Measurements from ENCODE around the gene IQSEC2.

IQSEC2 gene

DNA sequence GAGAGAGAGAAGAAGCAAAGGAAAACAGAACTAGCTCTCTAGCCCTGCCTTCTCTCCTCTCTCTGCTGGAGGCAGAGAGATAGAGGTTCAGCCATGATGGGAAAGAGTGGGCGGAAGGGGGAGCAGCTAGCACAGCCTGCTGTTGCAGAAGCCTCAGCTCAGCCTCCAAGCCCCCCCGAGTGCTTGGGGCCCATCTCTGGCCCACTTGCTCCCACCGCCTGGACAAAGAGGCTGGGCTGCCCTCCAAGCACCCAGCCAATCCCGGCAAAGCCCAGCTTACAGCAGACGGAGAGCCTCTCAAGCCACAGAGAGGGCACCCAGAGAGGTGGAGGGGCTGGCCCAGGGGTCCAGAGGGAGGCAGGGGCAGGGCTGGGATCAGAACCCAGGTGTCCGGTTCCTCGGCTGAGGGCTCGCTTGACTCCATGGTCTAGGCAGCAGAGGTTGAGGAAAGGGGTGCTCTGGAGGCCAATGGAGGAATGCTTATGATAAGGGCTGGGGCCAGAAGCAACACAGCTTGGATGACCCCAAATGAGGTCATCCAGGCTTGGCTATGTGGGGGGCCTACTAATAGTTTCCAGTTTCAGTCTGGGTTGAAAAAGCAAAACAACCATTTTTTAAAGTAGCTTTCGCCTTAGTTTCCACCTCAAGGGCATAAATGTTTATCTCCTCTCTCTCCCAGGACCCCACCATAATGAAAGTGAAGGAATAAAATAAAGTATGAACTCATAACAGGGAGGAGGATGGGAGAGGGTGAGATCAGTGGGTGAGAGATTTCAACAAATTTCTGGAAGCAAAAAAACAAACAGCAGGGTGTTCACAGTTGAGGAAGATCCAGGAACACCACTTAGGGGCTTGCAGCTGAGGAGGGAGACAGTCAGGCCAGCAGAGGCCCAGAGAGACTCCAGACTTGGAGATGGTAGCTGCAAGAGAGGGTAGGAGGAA lies 24.9 kb upstream of the IQSEC2 start:
- H3K4me3 ChIP-seq (ENCODE audit: low read depth, low read length): no peak overlapping the region
- no peak for DNase-seq (ENCODE audit: low read depth)
- TF ChIP-seq, protein P1, sequence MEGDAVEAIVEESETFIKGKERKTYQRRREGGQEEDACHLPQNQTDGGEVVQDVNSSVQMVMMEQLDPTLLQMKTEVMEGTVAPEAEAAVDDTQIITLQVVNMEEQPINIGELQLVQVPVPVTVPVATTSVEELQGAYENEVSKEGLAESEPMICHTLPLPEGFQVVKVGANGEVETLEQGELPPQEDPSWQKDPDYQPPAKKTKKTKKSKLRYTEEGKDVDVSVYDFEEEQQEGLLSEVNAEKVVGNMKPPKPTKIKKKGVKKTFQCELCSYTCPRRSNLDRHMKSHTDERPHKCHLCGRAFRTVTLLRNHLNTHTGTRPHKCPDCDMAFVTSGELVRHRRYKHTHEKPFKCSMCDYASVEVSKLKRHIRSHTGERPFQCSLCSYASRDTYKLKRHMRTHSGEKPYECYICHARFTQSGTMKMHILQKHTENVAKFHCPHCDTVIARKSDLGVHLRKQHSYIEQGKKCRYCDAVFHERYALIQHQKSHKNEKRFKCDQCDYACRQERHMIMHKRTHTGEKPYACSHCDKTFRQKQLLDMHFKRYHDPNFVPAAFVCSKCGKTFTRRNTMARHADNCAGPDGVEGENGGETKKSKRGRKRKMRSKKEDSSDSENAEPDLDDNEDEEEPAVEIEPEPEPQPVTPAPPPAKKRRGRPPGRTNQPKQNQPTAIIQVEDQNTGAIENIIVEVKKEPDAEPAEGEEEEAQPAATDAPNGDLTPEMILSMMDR (IDR thresholded peaks at IDR 0.05; ENCODE audit: low read depth, low read length): no peak
- TF ChIP-seq, protein P2, sequence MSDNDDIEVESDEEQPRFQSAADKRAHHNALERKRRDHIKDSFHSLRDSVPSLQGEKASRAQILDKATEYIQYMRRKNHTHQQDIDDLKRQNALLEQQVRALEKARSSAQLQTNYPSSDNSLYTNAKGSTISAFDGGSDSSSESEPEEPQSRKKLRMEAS (IDR thresholded peaks at IDR 0.05; ENCODE audit: low read depth, low read length): no peak
- no peak for TF ChIP-seq POLR2A (IDR thresholded peaks at IDR 0.05; ENCODE audit: extremely low read depth, insufficient read length)
- no peak for TF ChIP-seq MYC (IDR thresholded peaks at IDR 0.05; ENCODE audit: low read depth, low read length)

DNA sequence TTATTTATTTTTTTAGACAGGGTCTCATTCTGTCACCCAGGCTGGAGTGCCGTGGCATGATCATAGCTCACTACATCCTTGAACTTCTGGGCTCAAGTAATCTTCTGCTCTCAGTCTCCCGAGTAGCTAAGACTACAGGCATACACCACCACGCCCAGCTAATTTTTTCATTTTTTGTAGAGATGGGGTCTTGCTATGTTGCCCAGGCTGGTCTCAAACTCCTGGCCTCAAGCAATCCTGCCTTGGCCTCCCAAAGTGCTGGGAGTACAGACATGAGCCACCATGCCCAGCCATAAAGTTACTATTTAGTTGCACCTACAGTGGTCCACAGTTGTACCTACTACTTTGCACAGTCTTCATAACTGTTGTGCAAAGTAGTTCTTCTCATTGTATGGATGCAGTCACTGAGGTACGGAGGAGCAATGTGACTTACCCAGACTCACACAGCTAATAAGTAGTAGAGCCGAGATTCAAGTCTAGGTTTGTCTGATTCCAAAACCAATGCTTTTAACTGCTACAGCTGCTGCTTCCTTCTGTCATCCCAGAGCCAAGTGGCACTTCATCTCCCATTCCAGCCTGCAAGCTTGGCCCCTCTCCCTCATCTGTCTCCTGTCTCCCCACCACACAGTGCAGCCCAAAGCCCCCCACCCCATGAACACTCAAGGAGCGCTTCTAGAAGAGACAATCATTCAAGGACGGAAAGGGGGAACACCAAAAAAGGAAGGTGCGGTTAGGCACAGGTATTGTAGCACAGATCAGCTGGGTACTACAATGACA lies 24.0 kb upstream of the IQSEC2 start:
- no peak for DNase-seq (ENCODE audit: low read depth)
- no peak for TF ChIP-seq POLR2A (IDR thresholded peaks at IDR 0.05; ENCODE audit: extremely low read depth, insufficient read length)
- TF ChIP-seq, protein P1 (IDR thresholded peaks at IDR 0.05; ENCODE audit: low read depth, low read length): no peak
- TF ChIP-seq MYC (IDR thresholded peaks at IDR 0.05; ENCODE audit: low read depth, low read length): no peak
- TF ChIP-seq, protein P2 (IDR thresholded peaks at IDR 0.05; ENCODE audit: low read depth, low read length): no peak
- H3K4me3 ChIP-seq (ENCODE audit: low read depth, low read length): no peak overlapping the region

DNA sequence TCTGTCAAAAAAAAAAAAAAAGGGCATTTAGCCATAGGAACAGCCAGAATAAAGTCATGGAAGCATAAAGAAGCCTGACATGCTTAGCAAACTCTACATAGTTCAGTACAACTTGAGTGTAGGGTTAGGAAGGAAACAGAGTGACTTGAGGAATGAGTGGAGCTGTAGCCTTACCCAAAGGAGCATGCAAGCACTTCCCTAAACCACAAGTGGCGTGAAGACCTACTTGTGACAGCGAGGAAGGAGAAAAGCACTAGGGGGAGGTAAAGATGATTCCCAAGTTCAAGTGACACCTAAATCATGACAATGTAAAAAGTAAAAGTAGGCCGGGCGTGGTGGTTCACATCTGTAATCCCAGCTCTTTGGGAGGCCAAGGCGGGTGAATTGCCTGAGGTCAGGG lies 21.8 kb upstream of the IQSEC2 start:
- H3K4me3 ChIP-seq (ENCODE audit: low read depth, low read length): no peak overlapping the region
- DNase-seq (ENCODE audit: low read depth): no peak
- TF ChIP-seq MYC (IDR thresholded peaks at IDR 0.05; ENCODE audit: low read depth, low read length): no peak
- no peak for TF ChIP-seq POLR2A (IDR thresholded peaks at IDR 0.05; ENCODE audit: extremely low read depth, insufficient read length)
- TF ChIP-seq, protein P2 (IDR thresholded peaks at IDR 0.05; ENCODE audit: low read depth, low read length): no peak
- TF ChIP-seq, protein P1 (IDR thresholded peaks at IDR 0.05; ENCODE audit: low read depth, low read length): no peak

DNA sequence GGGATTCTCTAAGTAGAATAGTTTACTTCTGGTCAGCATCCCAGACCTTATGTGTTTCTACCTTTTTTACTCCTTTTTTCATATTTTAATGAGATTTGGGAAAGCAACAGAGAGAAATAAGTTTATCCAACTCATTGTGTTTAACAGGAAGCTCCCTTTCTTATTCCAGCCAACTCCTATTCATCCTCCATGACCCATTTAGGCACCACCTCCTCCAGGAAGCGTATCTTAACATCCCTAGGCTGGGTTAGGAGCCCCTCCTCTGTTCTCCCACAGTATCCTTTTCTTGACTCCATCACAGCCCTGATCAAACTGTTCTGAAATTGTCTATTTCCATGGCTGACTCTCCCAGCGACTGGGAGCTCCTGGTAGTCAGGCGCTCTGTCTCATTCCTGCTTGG lies 18.8 kb upstream of the IQSEC2 start:
- H3K4me3 ChIP-seq (ENCODE audit: low read depth, low read length): no peak overlapping the region
- TF ChIP-seq, protein P1 (IDR thresholded peaks at IDR 0.05; ENCODE audit: low read depth, low read length): no peak
- TF ChIP-seq MYC (IDR thresholded peaks at IDR 0.05; ENCODE audit: low read depth, low read length) (no peak), POLR2A (IDR thresholded peaks at IDR 0.05; ENCODE audit: extremely low read depth, insufficient read length) (no peak)
- TF ChIP-seq, protein P2 (IDR thresholded peaks at IDR 0.05; ENCODE audit: low read depth, low read length): no peak
- no peak for DNase-seq (ENCODE audit: low read depth)

DNA sequence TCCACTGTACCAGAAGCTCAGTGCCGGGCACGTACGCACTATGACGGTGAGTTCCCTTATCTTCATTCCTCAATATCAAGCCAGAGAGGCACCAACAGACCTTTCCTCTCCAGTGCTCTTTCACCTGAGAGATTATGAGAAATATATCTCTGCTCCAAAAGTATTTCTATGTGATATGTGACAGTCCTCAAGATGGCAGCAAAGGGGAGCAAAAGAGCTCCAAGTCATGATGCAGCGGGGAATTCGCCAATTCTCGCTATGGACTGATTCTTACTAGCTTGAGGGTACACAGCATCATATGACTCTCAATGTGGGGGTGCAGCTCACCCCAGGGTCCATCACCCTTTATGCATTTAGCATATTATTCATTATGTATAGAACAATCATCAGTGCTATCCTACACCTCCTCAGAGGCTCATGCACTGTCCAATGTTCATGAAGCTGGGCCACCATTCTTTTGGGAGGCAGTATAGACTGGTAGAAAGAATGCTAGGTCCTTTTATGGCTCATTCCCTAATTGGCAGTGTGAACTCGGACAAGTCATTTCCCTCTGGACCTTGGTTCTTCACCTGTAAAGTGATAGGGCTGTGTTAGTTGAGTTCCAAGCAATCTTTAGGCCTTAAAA lies 12.8 kb upstream of the IQSEC2 start:
- DNase-seq (ENCODE audit: low read depth): peak; percentile 40
- TF ChIP-seq, protein P2 (IDR thresholded peaks at IDR 0.05; ENCODE audit: low read depth, low read length): no peak
- TF ChIP-seq POLR2A (IDR thresholded peaks at IDR 0.05; ENCODE audit: extremely low read depth, insufficient read length) (no peak), MYC (IDR thresholded peaks at IDR 0.05; ENCODE audit: low read depth, low read length) (no peak)
- TF ChIP-seq, protein P1 (IDR thresholded peaks at IDR 0.05; ENCODE audit: low read depth, low read length): peak; percentile 22
- H3K4me3 ChIP-seq (ENCODE audit: low read depth, low read length): no peak overlapping the region

Data from NB4 (cell line).